ENCODE data around the gene CLDN19. TPM values are rescaled to one million over a fixed set of nuclear protein-coding genes. Genes with fewer than 3 reads are reported as not detected.

Gene CLDN19
- not detected in 2 replicates for polyA plus RNA-seq (2011; rRNA removed)
- not detected in 2 replicates for polyA plus RNA-seq (2012; cell fraction: cytosol; rRNA removed)
- 0.01 TPM in 1 of 2 replicates, not detected in the other for polyA plus RNA-seq (2012; cell fraction: nucleus; rRNA removed)
- polyA plus RNA-seq (2017; fragmentation: RNase III; extraction: RNeasy Plus Mini Kit Qiagen cat#74134 plus additional on column Dnase treatment), result 0.03 TPM in 1 of 3 replicates, not detected in the others
- not detected in 2 replicates for polyA minus RNA-seq (2011; rRNA and poly(A)+ RNA removed)

- H3K4me1 ChIP-seq, result no peaks in the 10 kb centered on the region
- no peak within 1 kb of the TSS for H3K27ac ChIP-seq
- H3K4me3 ChIP-seq, result no peak within 1 kb of the TSS
- DNase-seq (ENCODE audit: low read depth in 1 of 2, low spot score in 1 of 2), result no peak
- no peaks in the 10 kb centered on the region for H3K9me3 ChIP-seq
- FAIRE-seq, result no peak
- no peak for ATAC-seq
- no peak within 1 kb of the TSS for H3K4me2 ChIP-seq
- WGBS (ENCODE audit: missing lambda C conversion rate), result 76% methylated on average over 10 of the region's 27 CpGs
- CTCF ChIA-PET, result interaction anchor here (1.3 kb wide), 1 partner anchor 107 kb away, joined by 3 read pairs; no protein-coding TSS in a partner anchor
- POLR2A ChIA-PET, result no interaction called here
- no peak for TF ChIP-seq SMC3 (IDR thresholded peaks at IDR 0.05)
- TF ChIP-seq JUNB (IDR thresholded peaks at IDR 0.05), result no peak
These were observed at the start of gene CLDN19 for GRCh38 chr1:42739753-42740700. Gene CLDN19, minus strand, starts transcription at chr1:42740236. Its CDS starts 173 bp downstream, at chr1:42740063.

GRCh38 chr1:42788021-42788420, 48.0 kb upstream of the CLDN19 start:
- ATAC-seq, result no peak
- WGBS (ENCODE audit: missing lambda C conversion rate), result 95% methylated on average over 1 of the region's 1 CpG
- CTCF ChIA-PET, result interaction anchor here (1.0 to 2.0 kb wide), 2 partner anchors 10 to 285 kb away, joined by 3 to 9 read pairs; no protein-coding TSS in a partner anchor

DNA sequence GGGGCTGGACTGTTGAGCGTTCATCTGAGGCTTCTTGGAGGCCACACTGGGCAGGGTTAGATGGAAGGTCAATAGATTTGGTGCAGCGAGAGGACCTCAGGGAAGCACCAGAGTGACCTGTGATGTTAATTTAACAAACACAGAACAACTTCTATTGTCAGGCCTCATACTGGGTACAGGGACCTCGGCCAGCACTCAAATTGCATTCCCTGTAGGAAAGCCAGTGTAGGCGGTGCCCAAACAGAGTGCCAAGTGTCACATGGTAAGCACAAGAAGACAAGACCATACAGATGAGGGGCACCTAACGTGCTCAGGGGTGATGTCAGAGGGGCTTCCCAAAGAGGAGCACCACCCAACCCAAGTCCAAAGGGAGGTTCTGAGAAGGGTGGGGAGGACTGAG, 46.1 kb upstream of the CLDN19 start:
- CTCF ChIA-PET, result interaction anchor here (2.0 kb wide), 1 partner anchor 8 kb away, joined by 9 read pairs; no protein-coding TSS in a partner anchor
- Histone ChIP-seq H3K9me3 (no peaks in the 10 kb centered on the region), H3K27ac (no peak overlapping the region), H3K4me3 (no peak overlapping the region), H3K4me1 (no peaks in the 10 kb centered on the region), H3K4me2 (no peak overlapping the region)
- no peak for FAIRE-seq
- WGBS (ENCODE audit: missing lambda C conversion rate), result 86% methylated on average over 5 of the region's 5 CpGs
- POLR2A ChIA-PET, result no interaction called here
- ATAC-seq, result no peak
- no peak for DNase-seq (ENCODE audit: low read depth in 1 of 2, low spot score in 1 of 2)
- TF ChIP-seq E2F6 (IDR thresholded peaks at IDR 0.05; ENCODE audit: borderline replicate concordance, low read depth) (no peak), MAX (IDR thresholded peaks at IDR 0.05) (no peak), HOXA7 (CRISPR knock-in tag; IDR thresholded peaks at IDR 0.05) (no peak), ATOH8 (CRISPR knock-in tag; IDR thresholded peaks at IDR 0.05; ENCODE audit: low read depth) (no peak), NPAS2 (CRISPR knock-in tag; IDR thresholded peaks at IDR 0.05; ENCODE audit: borderline replicate concordance) (no peak), JUNB (IDR thresholded peaks at IDR 0.05) (no peak), TFCP2L1 (CRISPR knock-in tag; IDR thresholded peaks at IDR 0.05) (no peak), EHMT2 (IDR thresholded peaks at IDR 0.05; ENCODE audit: low read depth) (no peak), POLR2A (IDR thresholded peaks at IDR 0.05; ENCODE audit: low read length) (no peak), NR3C1 (IDR thresholded peaks at IDR 0.05) (no peak), CBX2 (IDR thresholded peaks at IDR 0.05; ENCODE audit: borderline replicate concordance, low read depth) (no peak), CHD2 (IDR thresholded peaks at IDR 0.05; ENCODE audit: low read length, partially characterized antibody) (no peak), ESRRA (IDR thresholded peaks at IDR 0.05; ENCODE audit: borderline replicate concordance, low read length) (no peak)
- TF ChIP-seq, protein P1, sequence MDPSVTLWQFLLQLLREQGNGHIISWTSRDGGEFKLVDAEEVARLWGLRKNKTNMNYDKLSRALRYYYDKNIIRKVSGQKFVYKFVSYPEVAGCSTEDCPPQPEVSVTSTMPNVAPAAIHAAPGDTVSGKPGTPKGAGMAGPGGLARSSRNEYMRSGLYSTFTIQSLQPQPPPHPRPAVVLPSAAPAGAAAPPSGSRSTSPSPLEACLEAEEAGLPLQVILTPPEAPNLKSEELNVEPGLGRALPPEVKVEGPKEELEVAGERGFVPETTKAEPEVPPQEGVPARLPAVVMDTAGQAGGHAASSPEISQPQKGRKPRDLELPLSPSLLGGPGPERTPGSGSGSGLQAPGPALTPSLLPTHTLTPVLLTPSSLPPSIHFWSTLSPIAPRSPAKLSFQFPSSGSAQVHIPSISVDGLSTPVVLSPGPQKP (IDR thresholded peaks at IDR 0.05; ENCODE audit: low read depth, low read length), result no peak

More at GRCh38 chr1:42788021-42788420, 48.0 kb upstream of the CLDN19 start:
- H3K4me3 ChIP-seq, result no peak overlapping the region
- DNase-seq (ENCODE audit: low read depth in 1 of 2, low spot score in 1 of 2) (no peak), FAIRE-seq (no peak)
- no peaks in the 10 kb centered on the region for H3K9me3 ChIP-seq
- TF ChIP-seq CBX8 (IDR thresholded peaks at IDR 0.05) (no peak), REST (IDR thresholded peaks at IDR 0.05) (no peak)
- TF ChIP-seq, protein P1 (IDR thresholded peaks at IDR 0.05; ENCODE audit: low read depth, low read length), result no peak
- POLR2A ChIA-PET, result no interaction called here
- no peaks in the 10 kb centered on the region for H3K4me1 ChIP-seq
- H3K27ac ChIP-seq, result no peak overlapping the region
- no peak overlapping the region for H3K4me2 ChIP-seq

All from A549 (cell line).